Fibroblast of mammary gland (primary cell): Measurements from ENCODE around the gene JARID2.

ENCODE experiments used
- DNase-seq: peaks from one replicate; pipeline ENCODE4 v3.0.0-alpha.2; 2010; ENCODE audit warnings: low read depth
- H3K4me3 ChIP-seq: 2 replicates; pipeline ENCODE4 v1.5.1; 2011; ENCODE audit warnings: low read depth, mild to moderate bottlenecking, low read length, moderate library complexity; ENCODE audit not compliant: control insufficient read depth
- TF ChIP-seq, protein P1 (sequence below): conservative IDR thresholded peaks from 2 replicates; pipeline ENCODE4 v1.5.1; 2011; ENCODE audit warnings: low read depth, low read length, inconsistent platforms; ENCODE audit not compliant: control insufficient read depth, insufficient read depth

The JARID2 gene

DNA sequence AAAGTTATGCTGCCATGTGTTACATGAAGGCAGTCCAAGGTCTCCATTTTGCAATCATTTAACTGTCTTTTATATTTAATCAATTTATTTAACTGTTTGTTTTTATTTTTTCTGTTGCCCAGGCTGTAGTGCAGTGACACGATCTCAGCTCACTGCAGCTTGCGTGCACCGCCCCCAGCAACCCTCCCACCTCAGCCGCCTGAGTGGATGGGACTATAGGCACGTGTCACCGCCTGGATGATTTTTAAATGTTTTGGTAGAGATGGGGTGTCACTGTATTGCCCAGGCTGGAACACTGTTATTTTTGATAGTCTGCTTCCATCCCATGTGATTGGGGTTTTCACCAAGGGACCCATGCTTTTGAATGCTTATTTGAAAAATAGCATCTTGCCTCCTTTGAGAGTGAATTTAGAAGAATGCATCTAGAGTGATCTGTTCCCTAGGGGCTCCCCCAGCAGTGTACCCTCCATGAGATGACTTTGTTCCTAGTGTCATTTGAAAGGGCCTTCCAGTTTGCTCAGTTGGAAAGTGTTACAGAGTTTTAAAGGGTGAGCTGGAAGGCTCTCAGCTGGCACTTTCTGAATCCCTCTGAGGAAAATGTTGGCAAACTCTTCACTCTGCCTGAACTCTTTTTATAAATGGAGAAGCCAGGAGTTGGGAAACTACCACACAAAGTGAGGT lies 143.4 kb downstream of the JARID2 start:
- H3K4me3 ChIP-seq: no peak overlapping the region
- DNase-seq: peak; percentile 47
- TF ChIP-seq, protein P1, sequence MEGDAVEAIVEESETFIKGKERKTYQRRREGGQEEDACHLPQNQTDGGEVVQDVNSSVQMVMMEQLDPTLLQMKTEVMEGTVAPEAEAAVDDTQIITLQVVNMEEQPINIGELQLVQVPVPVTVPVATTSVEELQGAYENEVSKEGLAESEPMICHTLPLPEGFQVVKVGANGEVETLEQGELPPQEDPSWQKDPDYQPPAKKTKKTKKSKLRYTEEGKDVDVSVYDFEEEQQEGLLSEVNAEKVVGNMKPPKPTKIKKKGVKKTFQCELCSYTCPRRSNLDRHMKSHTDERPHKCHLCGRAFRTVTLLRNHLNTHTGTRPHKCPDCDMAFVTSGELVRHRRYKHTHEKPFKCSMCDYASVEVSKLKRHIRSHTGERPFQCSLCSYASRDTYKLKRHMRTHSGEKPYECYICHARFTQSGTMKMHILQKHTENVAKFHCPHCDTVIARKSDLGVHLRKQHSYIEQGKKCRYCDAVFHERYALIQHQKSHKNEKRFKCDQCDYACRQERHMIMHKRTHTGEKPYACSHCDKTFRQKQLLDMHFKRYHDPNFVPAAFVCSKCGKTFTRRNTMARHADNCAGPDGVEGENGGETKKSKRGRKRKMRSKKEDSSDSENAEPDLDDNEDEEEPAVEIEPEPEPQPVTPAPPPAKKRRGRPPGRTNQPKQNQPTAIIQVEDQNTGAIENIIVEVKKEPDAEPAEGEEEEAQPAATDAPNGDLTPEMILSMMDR: no peak

DNA sequence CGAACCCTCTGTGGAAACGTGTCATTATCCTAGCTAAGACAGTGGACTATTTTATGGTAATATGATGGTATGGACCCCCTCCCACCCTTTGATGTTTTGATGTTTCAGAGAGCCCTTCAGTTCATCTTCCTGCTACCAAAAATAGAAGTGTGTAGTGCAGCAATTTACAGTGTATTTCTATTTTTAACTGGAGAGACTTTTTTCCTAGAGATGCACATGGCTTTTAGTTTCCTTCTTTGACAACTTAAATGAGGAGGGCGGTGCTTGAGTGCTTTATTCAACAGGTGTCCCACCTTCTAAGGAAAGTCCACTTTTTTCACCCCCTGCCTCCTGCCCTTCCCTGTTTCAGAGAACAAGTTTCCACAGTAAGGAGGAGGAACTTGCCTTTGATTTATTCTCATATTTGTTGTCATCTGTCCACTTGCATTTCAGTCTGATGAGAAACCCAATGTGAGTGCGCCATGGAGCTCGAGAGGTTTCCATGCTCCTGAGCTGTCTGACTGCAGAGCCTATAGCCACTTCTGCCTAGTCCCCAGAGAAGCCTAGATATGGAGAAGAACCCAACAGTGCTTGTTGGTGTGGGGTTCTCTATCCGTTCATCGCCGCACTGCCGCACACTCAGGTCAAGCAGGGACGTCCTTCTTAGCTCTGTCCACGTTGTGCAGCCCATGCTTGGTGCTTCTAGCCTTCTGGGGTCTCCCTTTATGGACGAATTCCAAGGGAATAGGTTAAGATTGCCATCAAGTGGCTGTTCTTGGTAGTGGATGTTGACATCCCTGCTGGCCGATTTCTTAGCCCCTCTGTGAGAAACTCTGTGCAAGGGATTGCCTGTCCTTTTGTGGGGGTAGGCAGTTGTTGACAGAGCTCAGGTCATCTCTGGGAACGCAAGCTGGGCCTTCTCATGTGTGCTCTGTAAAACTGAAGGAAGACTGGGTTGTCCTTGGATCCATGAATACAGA lies 144.2 kb downstream of the JARID2 start:
- peak; percentile 59 for DNase-seq
- H3K4me3 ChIP-seq: no peak overlapping the region
- TF ChIP-seq, protein P1: peak; percentile 70

DNA sequence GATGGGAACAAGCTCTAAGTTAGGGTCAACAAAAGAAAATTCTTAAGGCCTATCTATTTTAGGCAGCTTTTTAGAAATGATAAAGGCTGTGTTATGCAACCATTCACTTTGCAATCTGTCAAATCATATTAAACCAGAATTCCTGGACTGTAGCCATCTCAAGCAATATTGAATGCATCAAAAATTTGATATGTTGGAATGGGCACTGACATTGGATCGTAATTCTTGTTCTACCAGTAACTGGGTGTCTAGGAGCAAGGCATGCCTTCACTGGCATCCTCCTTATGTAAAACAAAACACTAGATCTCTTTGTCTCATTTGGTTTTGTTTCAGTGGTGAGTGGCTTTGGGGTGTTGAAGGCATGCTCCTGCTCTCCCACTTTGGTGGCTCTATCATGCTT lies 145.6 kb downstream of the JARID2 start:
- TF ChIP-seq, protein P1: no peak
- H3K4me3 ChIP-seq: no peak overlapping the region

DNA sequence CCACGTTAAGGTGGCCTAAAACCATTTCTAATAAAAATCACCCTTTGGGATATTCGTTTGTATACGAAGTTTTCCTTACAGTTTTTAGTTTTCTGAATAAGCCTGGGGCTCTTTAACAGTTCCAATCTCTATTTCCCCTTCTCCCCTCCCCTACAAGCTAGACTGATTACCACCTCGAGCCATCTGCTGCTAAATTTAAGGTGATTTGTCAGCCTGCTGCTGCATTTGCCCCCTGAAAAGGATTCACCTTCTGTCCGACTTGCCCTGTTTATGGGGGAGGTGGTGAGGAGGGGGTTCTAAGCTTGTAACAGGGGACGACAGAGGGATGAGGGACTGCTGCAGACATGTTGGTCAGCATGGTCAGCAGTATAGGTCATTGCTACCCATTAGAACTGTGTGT lies 146.3 kb downstream of the JARID2 start:
- DNase-seq: no peak
- TF ChIP-seq, protein P1: no peak

More for the DNA sequence above, 145.6 kb downstream of the JARID2 start:
- DNase-seq: no peak

DNA sequence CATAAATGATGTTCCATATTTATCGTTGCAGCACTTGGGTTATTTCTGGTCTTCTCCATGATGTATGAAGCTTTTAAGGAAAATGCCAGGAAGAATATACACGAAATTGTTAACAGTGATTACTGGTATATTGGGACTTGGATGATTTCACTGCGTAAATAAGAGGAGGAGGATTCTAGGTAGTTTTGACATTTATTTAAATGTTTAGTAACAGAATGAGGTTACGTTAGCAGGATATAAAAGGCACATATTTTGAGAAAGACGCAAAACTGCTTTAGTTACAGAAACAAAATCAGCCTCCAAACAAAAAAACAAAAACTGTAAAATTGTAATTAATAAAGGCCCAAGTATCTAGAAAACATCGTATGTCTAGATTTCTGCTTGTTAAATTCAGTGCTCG lies 147.7 kb downstream of the JARID2 start:
- TF ChIP-seq, protein P1: no peak
- no peak for DNase-seq
- H3K4me3 ChIP-seq: no peak overlapping the region

More for the DNA sequence above, 146.3 kb downstream of the JARID2 start:
- H3K4me3 ChIP-seq: no peak overlapping the region

DNA sequence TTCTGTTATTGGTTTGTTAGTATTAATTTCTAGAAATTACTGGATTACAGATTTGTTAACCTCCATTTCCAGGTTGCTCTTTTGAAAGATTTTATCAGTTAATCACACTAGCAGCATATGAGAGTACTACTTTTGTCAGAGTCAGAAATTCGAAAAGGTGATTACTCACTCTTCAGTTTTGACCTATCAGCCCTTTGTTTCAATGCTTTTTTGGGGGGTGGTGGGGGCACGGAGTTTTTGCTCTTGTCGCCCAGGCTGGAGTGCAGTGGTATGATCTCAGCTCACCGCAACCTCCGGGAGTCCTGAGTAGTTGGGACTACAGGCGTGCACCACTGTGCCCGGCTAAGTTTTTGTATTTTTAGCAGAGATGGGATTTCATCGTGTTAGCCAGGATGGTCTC lies 149.2 kb downstream of the JARID2 start:
- TF ChIP-seq, protein P1: no peak
- H3K4me3 ChIP-seq: no peak overlapping the region
- DNase-seq: no peak
